Stimulated activated CD8-positive, alpha-beta memory T cell treated with anti-CD3 and anti-CD28 coated beads, Interleukin-4, amount 100 ng/mL, for 1 hour (primary cell): ENCODE results near the gene PIPOX.

Experiments used
- DNase-seq, 2 donors: peaks; one replicate each; pipeline ENCODE4 v3.0.0-alpha.2; 2020; ENCODE audit warnings: low read depth in 2 of 2, low spot score in 1 of 2

Gene PIPOX

GRCh38 chr17:29019475-29020181 is 23.3 kb upstream of the PIPOX start:
- no peak for DNase-seq

- no peak for DNase-seq
Observed at GRCh38 chr17:29020576-29020975, 22.4 kb upstream of the PIPOX start.

- DNase-seq: no peak
Observed at GRCh38 chr17:29021226-29021625, 21.7 kb upstream of the PIPOX start.

- no peak for DNase-seq
Observed at GRCh38 chr17:29022074-29022473, 20.9 kb upstream of the PIPOX start.

- no peak for DNase-seq
Observed at GRCh38 chr17:29024316-29024952, 18.5 kb upstream of the PIPOX start.

GRCh38 chr17:29031488-29031887 is 11.5 kb upstream of the PIPOX start:
- DNase-seq: no peak

GRCh38 chr17:29032013-29032856 is 10.7 kb upstream of the PIPOX start:
- no peak for DNase-seq

- DNase-seq: no peak
Observed at GRCh38 chr17:29032857-29033197, 10.1 kb upstream of the PIPOX start.

GRCh38 chr17:29034510-29034909 is 8.4 kb upstream of the PIPOX start:
- no peak for DNase-seq

- no peak for DNase-seq
Observed at GRCh38 chr17:29036584-29036983, 6.4 kb upstream of the PIPOX start.

GRCh38 chr17:29037739-29038084 is 5.2 kb upstream of the PIPOX start:
- DNase-seq: no peak

GRCh38 chr17:29038085-29038795 is 4.7 kb upstream of the PIPOX start:
- DNase-seq: no peak

GRCh38 chr17:29039764-29040598 is 3.0 kb upstream of the PIPOX start:
- DNase-seq: no peak

- DNase-seq: no peak
Observed at GRCh38 chr17:29041091-29041490, 1.9 kb upstream of the PIPOX start.

- no peak for DNase-seq
Observed at GRCh38 chr17:29041571-29041970, 1.4 kb upstream of the PIPOX start.

GRCh38 chr17:29042026-29042678 is 789 bp upstream of the PIPOX start:
- DNase-seq: no peak

GRCh38 chr17:29043539-29044145 is 701 bp downstream of the PIPOX start:
- no peak for DNase-seq

GRCh38 chr17:29045026-29045425 is 2.1 kb downstream of the PIPOX start:
- no peak for DNase-seq

- DNase-seq: no peak
Observed at GRCh38 chr17:29045734-29046472, 3.0 kb downstream of the PIPOX start.
